Prostate gland (tissue), 2 donors: ENCODE results near the gene GREB1.

Source experiments
- POLR2A ChIP-seq: fragments of 450-650 bp; IDR thresholded peaks from one replicate; pipeline ENCODE4 v1.6.1; 2016; ENCODE audit warnings: antibody characterized with exemption, mild to moderate bottlenecking
- POLR2AphosphoS5 ChIP-seq: sonication (generic); formaldehyde crosslinking; IDR thresholded peaks from one replicate; pipeline ENCODE4 v1.6.1; 2017; ENCODE audit warnings: antibody characterized with exemption
- TF ChIP-seq, protein P1 (sequence below), 4 experiments: fragments of 200-600 bp in 2 of 4; fragments of 450-650 bp in 2 of 4; sonication (generic) in 2 of 4; IDR thresholded peaks; 1 replicate in 3 of 4; 2 replicates in 1 of 4; pipeline ENCODE4 v1.5.1; 2016 to 2019; ENCODE audit warnings: antibody characterized with exemption in 4 of 4, mild to moderate bottlenecking in 2 of 4, moderate library complexity in 2 of 4

DNA sequence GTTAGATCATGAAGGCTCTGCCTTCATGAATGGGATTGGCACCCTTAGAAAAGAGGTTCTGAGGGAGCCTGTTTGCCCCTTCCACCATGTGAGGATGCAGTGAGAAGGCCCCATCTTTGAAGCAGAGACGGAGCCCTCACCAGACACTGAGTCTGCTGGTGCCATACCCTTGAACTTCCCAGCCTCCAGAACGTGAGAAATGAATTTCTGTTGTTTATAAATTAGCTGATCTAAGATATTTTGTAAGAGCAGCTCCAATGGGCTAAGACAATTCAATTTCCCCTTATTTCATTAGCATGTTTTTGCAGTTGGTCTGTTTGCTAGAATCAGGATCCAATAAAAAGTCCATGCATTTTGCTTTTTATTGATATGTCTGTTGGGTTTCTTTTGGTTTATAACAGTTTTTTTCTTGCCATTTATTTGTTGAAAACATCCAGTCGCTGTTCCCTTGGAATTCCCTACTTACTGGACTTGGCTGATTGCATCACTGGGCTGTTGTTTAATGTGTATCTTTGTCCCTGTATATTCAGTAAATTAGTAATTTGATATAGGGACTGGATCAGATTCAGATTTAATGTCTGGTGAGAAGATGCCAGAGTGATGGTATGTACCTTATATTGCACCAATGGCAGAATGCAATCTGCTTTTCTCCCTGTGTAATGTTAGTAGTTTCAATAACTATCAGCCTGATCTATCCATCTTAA is 24.0 kb upstream of the GREB1 start:
- TF ChIP-seq, protein P1, sequence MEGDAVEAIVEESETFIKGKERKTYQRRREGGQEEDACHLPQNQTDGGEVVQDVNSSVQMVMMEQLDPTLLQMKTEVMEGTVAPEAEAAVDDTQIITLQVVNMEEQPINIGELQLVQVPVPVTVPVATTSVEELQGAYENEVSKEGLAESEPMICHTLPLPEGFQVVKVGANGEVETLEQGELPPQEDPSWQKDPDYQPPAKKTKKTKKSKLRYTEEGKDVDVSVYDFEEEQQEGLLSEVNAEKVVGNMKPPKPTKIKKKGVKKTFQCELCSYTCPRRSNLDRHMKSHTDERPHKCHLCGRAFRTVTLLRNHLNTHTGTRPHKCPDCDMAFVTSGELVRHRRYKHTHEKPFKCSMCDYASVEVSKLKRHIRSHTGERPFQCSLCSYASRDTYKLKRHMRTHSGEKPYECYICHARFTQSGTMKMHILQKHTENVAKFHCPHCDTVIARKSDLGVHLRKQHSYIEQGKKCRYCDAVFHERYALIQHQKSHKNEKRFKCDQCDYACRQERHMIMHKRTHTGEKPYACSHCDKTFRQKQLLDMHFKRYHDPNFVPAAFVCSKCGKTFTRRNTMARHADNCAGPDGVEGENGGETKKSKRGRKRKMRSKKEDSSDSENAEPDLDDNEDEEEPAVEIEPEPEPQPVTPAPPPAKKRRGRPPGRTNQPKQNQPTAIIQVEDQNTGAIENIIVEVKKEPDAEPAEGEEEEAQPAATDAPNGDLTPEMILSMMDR (IDR thresholded peaks at IDR 0.05) = no peak
- TF ChIP-seq POLR2AphosphoS5 (no peak), POLR2A (no peak)
